Amygdala (tissue), 56 donors: ENCODE data around the gene CTNND2.
A peak's percentile ranks its signal among the peaks of the same experiment; 100 is the strongest.

Experiments used
- DNase-seq, 56 donors: peaks; one replicate each; lab custom pipeline; 2025; lab: John Stamatoyannopoulos, UW

CTNND2 gene

GRCh38 chr5:11497651-11498050 lies 406.6 kb downstream of the CTNND2 start:
- DNase-seq, result no peak

GRCh38 chr5:11496137-11496719 lies 408.0 kb downstream of the CTNND2 start:
- no peak for DNase-seq

- DNase-seq, result peak in 1 of 56 donors; percentile 7
These were observed 409.9 kb downstream of the CTNND2 start for GRCh38 chr5:11494340-11494739.

GRCh38 chr5:11491404-11492075 lies 412.7 kb downstream of the CTNND2 start:
- no peak for DNase-seq

- no peak for DNase-seq
These were observed 420.6 kb downstream of the CTNND2 start for GRCh38 chr5:11483630-11484029.

- DNase-seq, result no peak
These were observed 422.2 kb downstream of the CTNND2 start for GRCh38 chr5:11482011-11482410.

GRCh38 chr5:11477786-11478185 lies 426.5 kb downstream of the CTNND2 start:
- no peak for DNase-seq

- DNase-seq, result no peak
These were observed 427.4 kb downstream of the CTNND2 start for GRCh38 chr5:11476866-11477265.

- no peak for DNase-seq
These were observed 435.8 kb downstream of the CTNND2 start for GRCh38 chr5:11468334-11469039.

- no peak for DNase-seq
These were observed 436.7 kb downstream of the CTNND2 start for GRCh38 chr5:11467588-11467987.

- DNase-seq, result no peak
These were observed 444.5 kb downstream of the CTNND2 start for GRCh38 chr5:11459716-11460115.

GRCh38 chr5:11455505-11455904 lies 448.7 kb downstream of the CTNND2 start:
- no peak for DNase-seq

GRCh38 chr5:11452852-11453251 lies 451.4 kb downstream of the CTNND2 start:
- no peak for DNase-seq

GRCh38 chr5:11449966-11450365 lies 454.3 kb downstream of the CTNND2 start:
- DNase-seq, result no peak

GRCh38 chr5:11449217-11449616 lies 455.0 kb downstream of the CTNND2 start:
- no peak for DNase-seq

GRCh38 chr5:11443831-11444230 lies 460.4 kb downstream of the CTNND2 start:
- DNase-seq, result no peak

- DNase-seq, result no peak
These were observed 472.1 kb downstream of the CTNND2 start for GRCh38 chr5:11432116-11432515.

GRCh38 chr5:11429254-11429653 lies 475.0 kb downstream of the CTNND2 start:
- DNase-seq, result no peak

- DNase-seq, result no peak
These were observed 476.7 kb downstream of the CTNND2 start for GRCh38 chr5:11427569-11427968.

GRCh38 chr5:11426442-11426841 lies 477.8 kb downstream of the CTNND2 start:
- DNase-seq, result no peak

- peak in 6 of 56 donors; percentile 6 to 33 (median 14) for DNase-seq
These were observed 481.9 kb downstream of the CTNND2 start for GRCh38 chr5:11422342-11422741.

GRCh38 chr5:11420969-11421368 lies 483.3 kb downstream of the CTNND2 start:
- DNase-seq, result no peak
